ENCODE results near the gene PAPPA2. TPM values are rescaled to one million over a fixed set of nuclear protein-coding genes. Genes with fewer than 3 reads are reported as not detected.

Gene PAPPA2
- total RNA-seq, 1 experiment from 2014 or later = 0.03 TPM

- no peaks in the 10 kb centered on the region for H3K9me3 ChIP-seq (ENCODE audit: control insufficient read depth, insufficient read depth, low read depth, low read length)
- intact Hi-C loops (cut with micrococcal nuclease; ENCODE audit: unreplicated experiment) (no loop called here), in situ Hi-C loops (cut with HindIII; ENCODE audit: low pct_unique_long_range_greater_than_20kb, low sequenced_read_pairs) (no loop called here)
Measured at GRCh38 chr1:176869577-176869976, 406.6 kb downstream of the PAPPA2 start.

GRCh38 chr1:176876966-176877515, 414.1 kb downstream of the PAPPA2 start:
- DNase-seq (ENCODE audit: low read depth, low spot score) (no peak), ATAC-seq (no peak)
- in situ Hi-C loops (cut with HindIII; ENCODE audit: low pct_unique_long_range_greater_than_20kb, low sequenced_read_pairs) = no loop called here
- no peaks in the 10 kb centered on the region; the same call in 1 of the 2 replicates for H3K36me3 ChIP-seq (ENCODE audit: control insufficient read depth, insufficient read depth, low read length)
- POLR2A ChIA-PET = no interaction called here
- no peak overlapping the region for H3K4me3 ChIP-seq (ENCODE audit: low read depth in 2 of 2, low read length in 2 of 2)
- CTCF ChIA-PET = interaction anchor here (0.6 kb wide), 1 partner anchor 465 kb away, joined by 3 read pairs; no protein-coding TSS in a partner anchor
- no peaks in the 10 kb centered on the region for H3K4me1 ChIP-seq (ENCODE audit: control insufficient read depth, insufficient read depth, low read length)
- intact Hi-C loops (cut with micrococcal nuclease; ENCODE audit: unreplicated experiment) = no loop called here
- no peak for TF ChIP-seq TCF7L2 (IDR thresholded peaks at IDR 0.05; ENCODE audit: low read depth, low read length)
- TF ChIP-seq POLR2AphosphoS5 (IDR thresholded peaks at IDR 0.05; ENCODE audit: low read depth, low read length) = no peak
- TF ChIP-seq SIN3A (IDR thresholded peaks at IDR 0.05; ENCODE audit: borderline replicate concordance, insufficient read depth, low read depth, low read length) = no peak
- TF ChIP-seq, protein P1, sequence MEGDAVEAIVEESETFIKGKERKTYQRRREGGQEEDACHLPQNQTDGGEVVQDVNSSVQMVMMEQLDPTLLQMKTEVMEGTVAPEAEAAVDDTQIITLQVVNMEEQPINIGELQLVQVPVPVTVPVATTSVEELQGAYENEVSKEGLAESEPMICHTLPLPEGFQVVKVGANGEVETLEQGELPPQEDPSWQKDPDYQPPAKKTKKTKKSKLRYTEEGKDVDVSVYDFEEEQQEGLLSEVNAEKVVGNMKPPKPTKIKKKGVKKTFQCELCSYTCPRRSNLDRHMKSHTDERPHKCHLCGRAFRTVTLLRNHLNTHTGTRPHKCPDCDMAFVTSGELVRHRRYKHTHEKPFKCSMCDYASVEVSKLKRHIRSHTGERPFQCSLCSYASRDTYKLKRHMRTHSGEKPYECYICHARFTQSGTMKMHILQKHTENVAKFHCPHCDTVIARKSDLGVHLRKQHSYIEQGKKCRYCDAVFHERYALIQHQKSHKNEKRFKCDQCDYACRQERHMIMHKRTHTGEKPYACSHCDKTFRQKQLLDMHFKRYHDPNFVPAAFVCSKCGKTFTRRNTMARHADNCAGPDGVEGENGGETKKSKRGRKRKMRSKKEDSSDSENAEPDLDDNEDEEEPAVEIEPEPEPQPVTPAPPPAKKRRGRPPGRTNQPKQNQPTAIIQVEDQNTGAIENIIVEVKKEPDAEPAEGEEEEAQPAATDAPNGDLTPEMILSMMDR (IDR thresholded peaks at IDR 0.05) = no peak
- TF ChIP-seq, protein P2, sequence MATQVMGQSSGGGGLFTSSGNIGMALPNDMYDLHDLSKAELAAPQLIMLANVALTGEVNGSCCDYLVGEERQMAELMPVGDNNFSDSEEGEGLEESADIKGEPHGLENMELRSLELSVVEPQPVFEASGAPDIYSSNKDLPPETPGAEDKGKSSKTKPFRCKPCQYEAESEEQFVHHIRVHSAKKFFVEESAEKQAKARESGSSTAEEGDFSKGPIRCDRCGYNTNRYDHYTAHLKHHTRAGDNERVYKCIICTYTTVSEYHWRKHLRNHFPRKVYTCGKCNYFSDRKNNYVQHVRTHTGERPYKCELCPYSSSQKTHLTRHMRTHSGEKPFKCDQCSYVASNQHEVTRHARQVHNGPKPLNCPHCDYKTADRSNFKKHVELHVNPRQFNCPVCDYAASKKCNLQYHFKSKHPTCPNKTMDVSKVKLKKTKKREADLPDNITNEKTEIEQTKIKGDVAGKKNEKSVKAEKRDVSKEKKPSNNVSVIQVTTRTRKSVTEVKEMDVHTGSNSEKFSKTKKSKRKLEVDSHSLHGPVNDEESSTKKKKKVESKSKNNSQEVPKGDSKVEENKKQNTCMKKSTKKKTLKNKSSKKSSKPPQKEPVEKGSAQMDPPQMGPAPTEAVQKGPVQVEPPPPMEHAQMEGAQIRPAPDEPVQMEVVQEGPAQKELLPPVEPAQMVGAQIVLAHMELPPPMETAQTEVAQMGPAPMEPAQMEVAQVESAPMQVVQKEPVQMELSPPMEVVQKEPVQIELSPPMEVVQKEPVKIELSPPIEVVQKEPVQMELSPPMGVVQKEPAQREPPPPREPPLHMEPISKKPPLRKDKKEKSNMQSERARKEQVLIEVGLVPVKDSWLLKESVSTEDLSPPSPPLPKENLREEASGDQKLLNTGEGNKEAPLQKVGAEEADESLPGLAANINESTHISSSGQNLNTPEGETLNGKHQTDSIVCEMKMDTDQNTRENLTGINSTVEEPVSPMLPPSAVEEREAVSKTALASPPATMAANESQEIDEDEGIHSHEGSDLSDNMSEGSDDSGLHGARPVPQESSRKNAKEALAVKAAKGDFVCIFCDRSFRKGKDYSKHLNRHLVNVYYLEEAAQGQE (IDR thresholded peaks at IDR 0.05; ENCODE audit: insufficient read depth in 1 of 2, low read depth in 2 of 2, low read length in 1 of 2) = no peak
- no peak overlapping the region for H3K27ac ChIP-seq (ENCODE audit: low read length)
- no peaks in the 10 kb centered on the region for H3K9me3 ChIP-seq (ENCODE audit: control insufficient read depth, insufficient read depth, low read depth, low read length)
- peaks cover 2% of the 10 kb centered on the region; the same call in 1 of the 2 replicates for H3K27me3 ChIP-seq (ENCODE audit: control insufficient read depth, insufficient read depth, low read length)
- BruUV-seq (replicated peaks) = no TSS peak

More at GRCh38 chr1:176869577-176869976, 406.6 kb downstream of the PAPPA2 start:
- no TSS peak for BruUV-seq (replicated peaks)
- Histone ChIP-seq H3K4me1 (ENCODE audit: control insufficient read depth, insufficient read depth, low read length) (no peaks in the 10 kb centered on the region), H3K27me3 (ENCODE audit: control insufficient read depth, insufficient read depth, low read length) (no peaks in the 10 kb centered on the region; the same call in 1 of the 2 replicates), H3K27ac (ENCODE audit: low read length) (no peak overlapping the region), H3K36me3 (ENCODE audit: control insufficient read depth, insufficient read depth, low read length) (no peaks in the 10 kb centered on the region; the same call in 1 of the 2 replicates), H3K4me3 (ENCODE audit: low read depth in 2 of 2, low read length in 2 of 2) (no peak overlapping the region)
- ChIA-PET POLR2A (no interaction called here), CTCF (no interaction called here)
- TF ChIP-seq SIN3A (IDR thresholded peaks at IDR 0.05; ENCODE audit: borderline replicate concordance, insufficient read depth, low read depth, low read length) (no peak), TCF7L2 (IDR thresholded peaks at IDR 0.05; ENCODE audit: low read depth, low read length) (no peak), POLR2AphosphoS5 (IDR thresholded peaks at IDR 0.05; ENCODE audit: low read depth, low read length) (no peak)
- TF ChIP-seq, protein P2 (IDR thresholded peaks at IDR 0.05; ENCODE audit: insufficient read depth in 1 of 2, low read depth in 2 of 2, low read length in 1 of 2) = no peak
- TF ChIP-seq, protein P1 (IDR thresholded peaks at IDR 0.05) = no peak
- DNase-seq (ENCODE audit: low read depth, low spot score) (no peak), ATAC-seq (no peak)
